ENCODE results near the gene BET1. TPM values are rescaled to one million over a fixed set of nuclear protein-coding genes. Genes with fewer than 3 reads are reported as not detected.

The BET1 gene
- total RNA-seq, 1 experiment from 2014 or later: 14.3 TPM

GRCh38 chr7:93960986-93961385, 43.2 kb downstream of the BET1 start:
- no peak for TF ChIP-seq SIN3A (IDR thresholded peaks at IDR 0.05; ENCODE audit: borderline replicate concordance, insufficient read depth, low read depth, low read length)
- no peak for TF ChIP-seq TCF7L2 (IDR thresholded peaks at IDR 0.05; ENCODE audit: low read depth, low read length)
- TF ChIP-seq, protein P1, sequence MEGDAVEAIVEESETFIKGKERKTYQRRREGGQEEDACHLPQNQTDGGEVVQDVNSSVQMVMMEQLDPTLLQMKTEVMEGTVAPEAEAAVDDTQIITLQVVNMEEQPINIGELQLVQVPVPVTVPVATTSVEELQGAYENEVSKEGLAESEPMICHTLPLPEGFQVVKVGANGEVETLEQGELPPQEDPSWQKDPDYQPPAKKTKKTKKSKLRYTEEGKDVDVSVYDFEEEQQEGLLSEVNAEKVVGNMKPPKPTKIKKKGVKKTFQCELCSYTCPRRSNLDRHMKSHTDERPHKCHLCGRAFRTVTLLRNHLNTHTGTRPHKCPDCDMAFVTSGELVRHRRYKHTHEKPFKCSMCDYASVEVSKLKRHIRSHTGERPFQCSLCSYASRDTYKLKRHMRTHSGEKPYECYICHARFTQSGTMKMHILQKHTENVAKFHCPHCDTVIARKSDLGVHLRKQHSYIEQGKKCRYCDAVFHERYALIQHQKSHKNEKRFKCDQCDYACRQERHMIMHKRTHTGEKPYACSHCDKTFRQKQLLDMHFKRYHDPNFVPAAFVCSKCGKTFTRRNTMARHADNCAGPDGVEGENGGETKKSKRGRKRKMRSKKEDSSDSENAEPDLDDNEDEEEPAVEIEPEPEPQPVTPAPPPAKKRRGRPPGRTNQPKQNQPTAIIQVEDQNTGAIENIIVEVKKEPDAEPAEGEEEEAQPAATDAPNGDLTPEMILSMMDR (IDR thresholded peaks at IDR 0.05): no peak
- in situ Hi-C loops (cut with HindIII; ENCODE audit: low pct_unique_long_range_greater_than_20kb, low sequenced_read_pairs): no loop called here
- DNase-seq (ENCODE audit: low read depth, low spot score) (no peak), ATAC-seq (no peak)
- POLR2A ChIA-PET: no interaction called here
- H3K27me3 ChIP-seq (ENCODE audit: control insufficient read depth, insufficient read depth, low read length): no peaks in the 10 kb centered on the region
- H3K9me3 ChIP-seq (ENCODE audit: control insufficient read depth, insufficient read depth, low read depth, low read length): no peaks in the 10 kb centered on the region
- CTCF ChIA-PET: no interaction called here
- no peaks in the 10 kb centered on the region for H3K4me1 ChIP-seq (ENCODE audit: control insufficient read depth, insufficient read depth, low read length)
- no peaks in the 10 kb centered on the region for H3K36me3 ChIP-seq (ENCODE audit: control insufficient read depth, insufficient read depth, low read length)
- H3K4me3 ChIP-seq (ENCODE audit: low read depth in 2 of 2, low read length in 2 of 2): no peak overlapping the region
- intact Hi-C loops (cut with micrococcal nuclease; ENCODE audit: unreplicated experiment): no loop called here
- H3K27ac ChIP-seq (ENCODE audit: low read length): no peak overlapping the region
- no TSS peak for BruUV-seq (replicated peaks)

DNA sequence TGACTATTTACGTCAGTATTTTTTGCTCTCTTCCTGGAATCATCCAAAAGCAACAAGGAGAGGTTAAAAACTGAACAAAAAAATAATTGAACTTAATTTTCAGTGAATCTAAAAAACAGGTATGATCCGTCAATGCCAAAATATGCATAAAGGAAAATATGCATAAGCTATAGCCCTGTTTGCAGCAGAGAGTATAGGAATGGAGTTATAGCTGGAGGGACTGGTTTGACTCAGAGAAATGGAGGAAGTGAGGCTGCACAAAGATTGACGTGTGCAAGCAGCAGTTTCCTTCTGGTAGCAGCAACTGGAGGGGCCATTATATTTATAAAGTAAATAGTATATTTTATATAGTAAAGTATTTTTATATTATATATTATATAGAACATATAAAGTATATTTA, 45.5 kb downstream of the BET1 start:
- in situ Hi-C loops (cut with HindIII; ENCODE audit: low pct_unique_long_range_greater_than_20kb, low sequenced_read_pairs): no loop called here
- no peaks in the 10 kb centered on the region for H3K4me1 ChIP-seq (ENCODE audit: control insufficient read depth, insufficient read depth, low read length)
- DNase-seq (ENCODE audit: low read depth, low spot score): no peak
- H3K27ac ChIP-seq (ENCODE audit: low read length): no peak overlapping the region
- H3K4me3 ChIP-seq (ENCODE audit: low read depth in 2 of 2, low read length in 2 of 2): no peak overlapping the region
- no peak for ATAC-seq
- no peaks in the 10 kb centered on the region for H3K9me3 ChIP-seq (ENCODE audit: control insufficient read depth, insufficient read depth, low read depth, low read length)
- H3K27me3 ChIP-seq (ENCODE audit: control insufficient read depth, insufficient read depth, low read length): no peaks in the 10 kb centered on the region
- ChIA-PET POLR2A (no interaction called here), CTCF (no interaction called here)
- no peak for TF ChIP-seq POLR2AphosphoS5 (IDR thresholded peaks at IDR 0.05; ENCODE audit: low read depth, low read length)
- TF ChIP-seq, protein P2, sequence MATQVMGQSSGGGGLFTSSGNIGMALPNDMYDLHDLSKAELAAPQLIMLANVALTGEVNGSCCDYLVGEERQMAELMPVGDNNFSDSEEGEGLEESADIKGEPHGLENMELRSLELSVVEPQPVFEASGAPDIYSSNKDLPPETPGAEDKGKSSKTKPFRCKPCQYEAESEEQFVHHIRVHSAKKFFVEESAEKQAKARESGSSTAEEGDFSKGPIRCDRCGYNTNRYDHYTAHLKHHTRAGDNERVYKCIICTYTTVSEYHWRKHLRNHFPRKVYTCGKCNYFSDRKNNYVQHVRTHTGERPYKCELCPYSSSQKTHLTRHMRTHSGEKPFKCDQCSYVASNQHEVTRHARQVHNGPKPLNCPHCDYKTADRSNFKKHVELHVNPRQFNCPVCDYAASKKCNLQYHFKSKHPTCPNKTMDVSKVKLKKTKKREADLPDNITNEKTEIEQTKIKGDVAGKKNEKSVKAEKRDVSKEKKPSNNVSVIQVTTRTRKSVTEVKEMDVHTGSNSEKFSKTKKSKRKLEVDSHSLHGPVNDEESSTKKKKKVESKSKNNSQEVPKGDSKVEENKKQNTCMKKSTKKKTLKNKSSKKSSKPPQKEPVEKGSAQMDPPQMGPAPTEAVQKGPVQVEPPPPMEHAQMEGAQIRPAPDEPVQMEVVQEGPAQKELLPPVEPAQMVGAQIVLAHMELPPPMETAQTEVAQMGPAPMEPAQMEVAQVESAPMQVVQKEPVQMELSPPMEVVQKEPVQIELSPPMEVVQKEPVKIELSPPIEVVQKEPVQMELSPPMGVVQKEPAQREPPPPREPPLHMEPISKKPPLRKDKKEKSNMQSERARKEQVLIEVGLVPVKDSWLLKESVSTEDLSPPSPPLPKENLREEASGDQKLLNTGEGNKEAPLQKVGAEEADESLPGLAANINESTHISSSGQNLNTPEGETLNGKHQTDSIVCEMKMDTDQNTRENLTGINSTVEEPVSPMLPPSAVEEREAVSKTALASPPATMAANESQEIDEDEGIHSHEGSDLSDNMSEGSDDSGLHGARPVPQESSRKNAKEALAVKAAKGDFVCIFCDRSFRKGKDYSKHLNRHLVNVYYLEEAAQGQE (IDR thresholded peaks at IDR 0.05; ENCODE audit: insufficient read depth in 1 of 2, low read depth in 2 of 2, low read length in 1 of 2): no peak
- no peak for TF ChIP-seq TCF7L2 (IDR thresholded peaks at IDR 0.05; ENCODE audit: low read depth, low read length)
- TF ChIP-seq SIN3A (IDR thresholded peaks at IDR 0.05; ENCODE audit: borderline replicate concordance, insufficient read depth, low read depth, low read length): no peak
- TF ChIP-seq, protein P1 (IDR thresholded peaks at IDR 0.05): no peak
- no TSS peak for BruUV-seq (replicated peaks)
- intact Hi-C loops (cut with micrococcal nuclease; ENCODE audit: unreplicated experiment): no loop called here
- no peaks in the 10 kb centered on the region for H3K36me3 ChIP-seq (ENCODE audit: control insufficient read depth, insufficient read depth, low read length)
